ENCODE measurements around the gene SLX4IP. TPM values are rescaled to one million over a fixed set of nuclear protein-coding genes. Genes with fewer than 3 reads are reported as not detected.

SLX4IP gene
- total and polyA plus RNA-seq, 2 of the 13 experiments (the other 11 are each of a cell fraction or from before 2014, with no cell fraction given): 3.6 to 7.3 TPM

DNA sequence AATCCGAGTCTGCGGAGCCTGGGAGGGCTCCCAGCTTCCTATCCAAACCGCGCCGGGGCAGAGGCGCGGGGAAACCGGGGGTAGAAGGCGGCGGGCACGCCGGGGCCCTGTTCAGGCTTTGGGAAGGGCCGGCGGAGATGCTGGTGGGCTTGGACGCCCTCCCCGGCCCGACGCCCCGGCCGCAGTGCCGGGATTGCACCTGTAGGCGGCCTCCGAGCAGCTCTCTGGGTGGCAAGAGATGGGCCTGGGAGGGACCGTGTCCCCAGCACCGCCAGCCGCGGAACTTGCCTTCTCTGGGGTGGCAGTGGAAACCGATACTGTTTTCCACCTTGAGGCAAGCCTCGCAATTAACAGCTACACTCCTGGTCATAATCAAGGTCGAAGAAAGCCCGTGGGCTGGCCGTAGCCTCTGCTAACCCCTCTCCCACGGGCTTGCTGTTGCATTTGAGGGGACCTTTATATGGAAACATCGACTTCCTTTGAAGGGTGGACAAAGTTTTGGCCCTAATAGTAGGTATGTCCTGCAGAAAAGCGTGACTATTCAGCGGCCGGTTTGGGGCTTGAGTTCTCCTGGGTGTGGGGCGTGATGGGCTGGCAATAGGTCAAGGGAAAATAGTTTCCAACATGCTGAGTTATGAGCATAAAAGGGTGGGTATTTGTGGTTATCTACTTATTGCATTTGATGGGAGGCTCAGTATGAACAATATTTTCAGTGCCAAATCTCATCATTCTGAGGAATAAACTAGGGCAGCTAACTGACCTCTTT lies 239.8 kb downstream of the SLX4IP start (continued):
- TF ChIP-seq, protein P1, sequence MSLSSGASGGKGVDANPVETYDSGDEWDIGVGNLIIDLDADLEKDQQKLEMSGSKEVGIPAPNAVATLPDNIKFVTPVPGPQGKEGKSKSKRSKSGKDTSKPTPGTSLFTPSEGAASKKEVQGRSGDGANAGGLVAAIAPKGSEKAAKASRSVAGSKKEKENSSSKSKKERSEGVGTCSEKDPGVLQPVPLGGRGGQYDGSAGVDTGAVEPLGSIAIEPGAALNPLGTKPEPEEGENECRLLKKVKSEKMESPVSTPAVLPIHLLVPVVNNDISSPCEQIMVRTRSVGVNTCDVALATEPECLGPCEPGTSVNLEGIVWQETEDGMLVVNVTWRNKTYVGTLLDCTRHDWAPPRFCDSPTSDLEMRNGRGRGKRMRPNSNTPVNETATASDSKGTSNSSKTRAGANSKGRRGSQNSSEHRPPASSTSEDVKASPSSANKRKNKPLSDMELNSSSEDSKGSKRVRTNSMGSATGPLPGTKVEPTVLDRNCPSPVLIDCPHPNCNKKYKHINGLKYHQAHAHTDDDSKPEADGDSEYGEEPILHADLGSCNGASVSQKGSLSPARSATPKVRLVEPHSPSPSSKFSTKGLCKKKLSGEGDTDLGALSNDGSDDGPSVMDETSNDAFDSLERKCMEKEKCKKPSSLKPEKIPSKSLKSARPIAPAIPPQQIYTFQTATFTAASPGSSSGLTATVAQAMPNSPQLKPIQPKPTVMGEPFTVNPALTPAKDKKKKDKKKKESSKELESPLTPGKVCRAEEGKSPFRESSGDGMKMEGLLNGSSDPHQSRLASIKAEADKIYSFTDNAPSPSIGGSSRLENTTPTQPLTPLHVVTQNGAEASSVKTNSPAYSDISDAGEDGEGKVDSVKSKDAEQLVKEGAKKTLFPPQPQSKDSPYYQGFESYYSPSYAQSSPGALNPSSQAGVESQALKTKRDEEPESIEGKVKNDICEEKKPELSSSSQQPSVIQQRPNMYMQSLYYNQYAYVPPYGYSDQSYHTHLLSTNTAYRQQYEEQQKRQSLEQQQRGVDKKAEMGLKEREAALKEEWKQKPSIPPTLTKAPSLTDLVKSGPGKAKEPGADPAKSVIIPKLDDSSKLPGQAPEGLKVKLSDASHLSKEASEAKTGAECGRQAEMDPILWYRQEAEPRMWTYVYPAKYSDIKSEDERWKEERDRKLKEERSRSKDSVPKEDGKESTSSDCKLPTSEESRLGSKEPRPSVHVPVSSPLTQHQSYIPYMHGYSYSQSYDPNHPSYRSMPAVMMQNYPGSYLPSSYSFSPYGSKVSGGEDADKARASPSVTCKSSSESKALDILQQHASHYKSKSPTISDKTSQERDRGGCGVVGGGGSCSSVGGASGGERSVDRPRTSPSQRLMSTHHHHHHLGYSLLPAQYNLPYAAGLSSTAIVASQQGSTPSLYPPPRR (CRISPR knock-in tag; IDR thresholded peaks at IDR 0.05; ENCODE audit: borderline replicate concordance): peak; percentile 48; the same call in 1 of the 2 replicates
- TF ChIP-seq TOE1 (CRISPR knock-in tag; IDR thresholded peaks at IDR 0.05) (no peak), ZNF550 (CRISPR knock-in tag; IDR thresholded peaks at IDR 0.05; ENCODE audit: borderline replicate concordance) (no peak), ZFP91 (CRISPR knock-in tag; IDR thresholded peaks at IDR 0.05; ENCODE audit: borderline replicate concordance) (peak; percentile 79; the same call in 1 of the 2 replicates), ZNF205 (CRISPR knock-in tag; IDR thresholded peaks at IDR 0.05) (peak; percentile 65), ZFP36L1 (CRISPR knock-in tag; IDR thresholded peaks at IDR 0.05) (0 out of 2 replicates have a peak, but pooled peaks have one; percentile 16), NR2C2 (CRISPR knock-in tag; IDR thresholded peaks at IDR 0.05; ENCODE audit: borderline replicate concordance) (peak; percentile 43; the same call in 1 of the 2 replicates), SIX1 (CRISPR knock-in tag; IDR thresholded peaks at IDR 0.05; ENCODE audit: borderline replicate concordance) (peak; percentile 72; the same call in 1 of the 2 replicates), FOXA3 (CRISPR knock-in tag; IDR thresholded peaks at IDR 0.05) (no peak; the same call in 1 of the 2 replicates), NFYB (CRISPR knock-in tag; IDR thresholded peaks at IDR 0.05) (no peak), ZBTB20 (CRISPR knock-in tag; IDR thresholded peaks at IDR 0.05; ENCODE audit: borderline replicate concordance, low read depth) (no peak), JDP2 (CRISPR knock-in tag; IDR thresholded peaks at IDR 0.05; ENCODE audit: borderline replicate concordance) (no peak), TOPORS (CRISPR knock-in tag; IDR thresholded peaks at IDR 0.05) (peak; percentile 89; the same call in 1 of the 2 replicates), ARHGAP35 (CRISPR knock-in tag; IDR thresholded peaks at IDR 0.05; ENCODE audit: borderline replicate concordance) (peak; percentile 59; the same call in 1 of the 2 replicates)
- TF ChIP-seq, protein P2, sequence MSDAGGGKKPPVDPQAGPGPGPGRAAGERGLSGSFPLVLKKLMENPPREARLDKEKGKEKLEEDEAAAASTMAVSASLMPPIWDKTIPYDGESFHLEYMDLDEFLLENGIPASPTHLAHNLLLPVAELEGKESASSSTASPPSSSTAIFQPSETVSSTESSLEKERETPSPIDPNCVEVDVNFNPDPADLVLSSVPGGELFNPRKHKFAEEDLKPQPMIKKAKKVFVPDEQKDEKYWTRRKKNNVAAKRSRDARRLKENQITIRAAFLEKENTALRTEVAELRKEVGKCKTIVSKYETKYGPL (CRISPR knock-in tag; IDR thresholded peaks at IDR 0.05): no peak
- TF ChIP-seq, protein P3, sequence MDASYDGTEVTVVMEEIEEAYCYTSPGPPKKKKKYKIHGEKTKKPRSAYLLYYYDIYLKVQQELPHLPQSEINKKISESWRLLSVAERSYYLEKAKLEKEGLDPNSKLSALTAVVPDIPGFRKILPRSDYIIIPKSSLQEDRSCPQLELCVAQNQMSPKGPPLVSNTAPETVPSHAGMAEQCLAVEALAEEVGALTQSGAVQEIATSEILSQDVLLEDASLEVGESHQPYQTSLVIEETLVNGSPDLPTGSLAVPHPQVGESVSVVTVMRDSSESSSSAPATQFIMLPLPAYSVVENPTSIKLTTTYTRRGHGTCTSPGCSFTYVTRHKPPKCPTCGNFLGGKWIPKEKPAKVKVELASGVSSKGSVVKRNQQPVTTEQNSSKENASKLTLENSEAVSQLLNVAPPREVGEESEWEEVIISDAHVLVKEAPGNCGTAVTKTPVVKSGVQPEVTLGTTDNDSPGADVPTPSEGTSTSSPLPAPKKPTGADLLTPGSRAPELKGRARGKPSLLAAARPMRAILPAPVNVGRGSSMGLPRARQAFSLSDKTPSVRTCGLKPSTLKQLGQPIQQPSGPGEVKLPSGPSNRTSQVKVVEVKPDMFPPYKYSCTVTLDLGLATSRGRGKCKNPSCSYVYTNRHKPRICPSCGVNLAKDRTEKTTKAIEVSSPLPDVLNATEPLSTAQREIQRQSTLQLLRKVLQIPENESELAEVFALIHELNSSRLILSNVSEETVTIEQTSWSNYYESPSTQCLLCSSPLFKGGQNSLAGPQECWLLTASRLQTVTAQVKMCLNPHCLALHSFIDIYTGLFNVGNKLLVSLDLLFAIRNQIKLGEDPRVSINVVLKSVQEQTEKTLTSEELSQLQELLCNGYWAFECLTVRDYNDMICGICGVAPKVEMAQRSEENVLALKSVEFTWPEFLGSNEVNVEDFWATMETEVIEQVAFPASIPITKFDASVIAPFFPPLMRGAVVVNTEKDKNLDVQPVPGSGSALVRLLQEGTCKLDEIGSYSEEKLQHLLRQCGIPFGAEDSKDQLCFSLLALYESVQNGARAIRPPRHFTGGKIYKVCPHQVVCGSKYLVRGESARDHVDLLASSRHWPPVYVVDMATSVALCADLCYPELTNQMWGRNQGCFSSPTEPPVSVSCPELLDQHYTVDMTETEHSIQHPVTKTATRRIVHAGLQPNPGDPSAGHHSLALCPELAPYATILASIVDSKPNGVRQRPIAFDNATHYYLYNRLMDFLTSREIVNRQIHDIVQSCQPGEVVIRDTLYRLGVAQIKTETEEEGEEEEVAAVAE (CRISPR knock-in tag; IDR thresholded peaks at IDR 0.05; ENCODE audit: borderline replicate concordance): no peak; the same call in 1 of the 2 replicates
